GM21619 (cell line): ENCODE results near the gene ACSF2.

ENCODE experiments used
- ATAC-seq: cut with Tn5 transposase; IDR thresholded peaks from one replicate; pipeline ENCODE4 v1.9.1; 2021; ENCODE audit not compliant: unreplicated experiment

The ACSF2 gene

DNA sequence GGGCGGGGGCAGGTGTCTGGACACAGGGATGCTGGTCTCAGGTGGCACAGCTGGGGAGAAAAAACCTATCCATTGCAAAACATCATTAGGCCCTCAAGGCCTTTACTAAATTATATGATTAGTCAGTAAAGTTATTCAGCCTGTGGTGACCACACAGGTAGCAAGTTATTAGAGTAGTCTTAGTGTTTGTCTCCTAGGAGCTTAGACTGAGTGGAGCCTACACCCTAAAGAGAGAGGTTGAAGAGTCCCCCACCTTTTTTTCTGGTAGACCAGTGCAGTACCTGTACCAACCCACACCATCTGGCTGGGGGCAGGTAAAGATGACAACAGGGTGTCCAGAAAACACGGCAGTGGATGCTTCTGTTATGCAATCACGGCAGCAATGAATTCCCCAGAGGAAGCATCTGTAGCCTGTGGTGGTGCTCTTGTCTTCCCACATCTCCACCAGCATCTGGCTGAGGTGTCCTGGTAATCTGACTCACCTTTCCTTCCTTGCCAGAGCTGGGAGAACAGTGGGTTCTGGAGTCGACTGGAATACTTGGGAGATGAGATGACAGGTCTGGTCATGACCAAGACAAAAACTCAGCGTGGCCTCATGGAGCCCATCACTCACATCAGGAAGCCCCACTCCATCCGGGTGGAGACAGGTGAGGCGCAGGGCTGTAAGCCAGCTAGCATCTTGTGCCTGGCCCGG lies 93.3 kb downstream of the ACSF2 start:
- ATAC-seq, result no peak

DNA sequence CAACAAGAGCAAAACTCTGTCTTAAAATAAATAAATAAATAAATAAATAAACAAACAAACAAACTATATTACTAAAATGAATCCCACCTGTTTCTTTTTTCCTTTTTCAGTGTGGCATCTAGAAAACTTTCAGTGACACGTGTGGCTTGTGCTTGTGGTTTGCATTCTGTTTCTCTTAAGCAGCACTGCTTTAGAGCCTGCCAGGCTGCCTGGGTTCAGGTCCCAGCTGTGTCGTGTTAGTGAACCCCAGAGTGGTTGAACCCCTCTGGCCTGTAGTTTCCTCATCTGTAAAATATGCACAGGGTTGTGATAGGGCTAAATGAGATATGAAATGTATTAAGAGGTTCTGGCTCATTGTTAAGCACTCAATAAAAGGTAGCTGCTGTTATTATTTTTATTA lies 94.5 kb downstream of the ACSF2 start:
- ATAC-seq, result no peak

- no peak for ATAC-seq
Measured at GRCh38 chr17:50521514-50521913, 95.5 kb downstream of the ACSF2 start.

GRCh38 chr17:50522766-50523165 lies 96.7 kb downstream of the ACSF2 start:
- no peak for ATAC-seq

- ATAC-seq, result no peak
Measured at GRCh38 chr17:50523208-50523607, 97.2 kb downstream of the ACSF2 start.
